ENCODE measurements around the gene PLEKHG5.

PLEKHG5 gene

DNA sequence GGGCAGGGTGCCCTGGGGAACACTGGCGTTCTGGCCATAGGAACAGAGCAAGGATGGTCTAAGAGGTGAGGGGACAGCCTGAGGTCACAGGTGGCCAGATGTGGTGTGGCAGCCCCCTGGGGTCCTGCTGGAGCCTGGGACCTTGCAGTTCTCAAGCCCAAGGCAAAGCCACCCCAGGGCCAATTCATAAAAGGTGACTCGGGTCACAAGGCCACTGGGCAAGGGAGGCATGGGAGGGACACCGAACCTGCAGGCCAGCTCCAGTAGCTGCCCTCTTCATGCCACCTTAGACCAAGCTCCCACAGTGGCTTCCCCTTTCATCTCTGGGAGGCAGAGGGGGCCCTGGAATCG is 44.8 kb downstream of the PLEKHG5 start:
- TF ChIP-seq TAF1 (IDR thresholded peaks at IDR 0.05; ENCODE audit: borderline replicate concordance, insufficient read depth, low read length) (no peak), SIN3A (IDR thresholded peaks at IDR 0.05; ENCODE audit: borderline replicate concordance, insufficient read depth, low read length) (no peak), FOXP2 (optimal IDR thresholded peaks at IDR 0.05; ENCODE audit: borderline replicate concordance, extremely low read depth, extremely low read length, insufficient read depth) (no peak), POLR2AphosphoS5 (IDR thresholded peaks at IDR 0.05; ENCODE audit: low read depth, low read length) (no peak)
- TF ChIP-seq, protein P1, sequence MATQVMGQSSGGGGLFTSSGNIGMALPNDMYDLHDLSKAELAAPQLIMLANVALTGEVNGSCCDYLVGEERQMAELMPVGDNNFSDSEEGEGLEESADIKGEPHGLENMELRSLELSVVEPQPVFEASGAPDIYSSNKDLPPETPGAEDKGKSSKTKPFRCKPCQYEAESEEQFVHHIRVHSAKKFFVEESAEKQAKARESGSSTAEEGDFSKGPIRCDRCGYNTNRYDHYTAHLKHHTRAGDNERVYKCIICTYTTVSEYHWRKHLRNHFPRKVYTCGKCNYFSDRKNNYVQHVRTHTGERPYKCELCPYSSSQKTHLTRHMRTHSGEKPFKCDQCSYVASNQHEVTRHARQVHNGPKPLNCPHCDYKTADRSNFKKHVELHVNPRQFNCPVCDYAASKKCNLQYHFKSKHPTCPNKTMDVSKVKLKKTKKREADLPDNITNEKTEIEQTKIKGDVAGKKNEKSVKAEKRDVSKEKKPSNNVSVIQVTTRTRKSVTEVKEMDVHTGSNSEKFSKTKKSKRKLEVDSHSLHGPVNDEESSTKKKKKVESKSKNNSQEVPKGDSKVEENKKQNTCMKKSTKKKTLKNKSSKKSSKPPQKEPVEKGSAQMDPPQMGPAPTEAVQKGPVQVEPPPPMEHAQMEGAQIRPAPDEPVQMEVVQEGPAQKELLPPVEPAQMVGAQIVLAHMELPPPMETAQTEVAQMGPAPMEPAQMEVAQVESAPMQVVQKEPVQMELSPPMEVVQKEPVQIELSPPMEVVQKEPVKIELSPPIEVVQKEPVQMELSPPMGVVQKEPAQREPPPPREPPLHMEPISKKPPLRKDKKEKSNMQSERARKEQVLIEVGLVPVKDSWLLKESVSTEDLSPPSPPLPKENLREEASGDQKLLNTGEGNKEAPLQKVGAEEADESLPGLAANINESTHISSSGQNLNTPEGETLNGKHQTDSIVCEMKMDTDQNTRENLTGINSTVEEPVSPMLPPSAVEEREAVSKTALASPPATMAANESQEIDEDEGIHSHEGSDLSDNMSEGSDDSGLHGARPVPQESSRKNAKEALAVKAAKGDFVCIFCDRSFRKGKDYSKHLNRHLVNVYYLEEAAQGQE (IDR thresholded peaks at IDR 0.05; ENCODE audit: insufficient read depth in 1 of 2, low read depth in 2 of 2, low read length in 2 of 2), result no peak

DNA sequence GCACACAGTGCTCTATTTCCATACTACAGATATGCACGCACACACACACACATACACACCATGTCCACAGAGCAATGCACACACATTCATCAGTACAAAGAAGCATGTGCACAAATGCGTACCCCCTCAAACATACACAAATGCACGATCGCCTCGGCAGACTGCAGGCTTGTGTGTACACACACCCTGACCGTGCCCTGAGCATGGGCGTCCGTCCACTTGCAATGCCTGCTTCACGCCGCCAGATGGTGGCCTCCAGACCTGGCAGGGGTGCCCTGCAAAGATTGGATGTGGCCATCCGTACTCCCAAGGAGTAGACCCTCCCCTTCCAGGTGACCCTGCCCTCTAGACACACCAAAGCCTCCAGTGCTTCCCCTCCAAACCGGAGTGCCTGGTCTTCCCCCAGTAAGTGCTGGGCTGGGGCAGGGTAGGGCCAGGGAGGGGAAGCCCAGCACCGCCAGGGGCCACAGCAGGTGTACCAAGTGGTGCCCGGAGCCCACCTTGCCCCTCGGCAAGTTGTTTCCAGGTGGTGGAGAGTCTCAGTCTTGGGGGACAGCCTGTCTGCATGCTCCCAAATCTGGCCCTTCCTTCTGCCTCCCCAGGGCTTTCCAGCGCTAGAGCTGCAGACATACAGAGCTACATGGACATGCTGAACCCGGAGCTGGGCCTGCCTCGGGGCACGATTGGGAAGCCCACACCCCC is 46.3 kb downstream of the PLEKHG5 start:
- TF ChIP-seq SIN3A (IDR thresholded peaks at IDR 0.05; ENCODE audit: borderline replicate concordance, insufficient read depth, low read length), result no peak
- no peak for TF ChIP-seq TAF1 (IDR thresholded peaks at IDR 0.05; ENCODE audit: borderline replicate concordance, insufficient read depth, low read length)
- no peak for TF ChIP-seq POLR2AphosphoS5 (IDR thresholded peaks at IDR 0.05; ENCODE audit: low read depth, low read length)
- TF ChIP-seq FOXP2 (optimal IDR thresholded peaks at IDR 0.05; ENCODE audit: borderline replicate concordance, extremely low read depth, extremely low read length, insufficient read depth), result no peak
- TF ChIP-seq, protein P1 (IDR thresholded peaks at IDR 0.05; ENCODE audit: insufficient read depth in 1 of 2, low read depth in 2 of 2, low read length in 2 of 2), result no peak

DNA sequence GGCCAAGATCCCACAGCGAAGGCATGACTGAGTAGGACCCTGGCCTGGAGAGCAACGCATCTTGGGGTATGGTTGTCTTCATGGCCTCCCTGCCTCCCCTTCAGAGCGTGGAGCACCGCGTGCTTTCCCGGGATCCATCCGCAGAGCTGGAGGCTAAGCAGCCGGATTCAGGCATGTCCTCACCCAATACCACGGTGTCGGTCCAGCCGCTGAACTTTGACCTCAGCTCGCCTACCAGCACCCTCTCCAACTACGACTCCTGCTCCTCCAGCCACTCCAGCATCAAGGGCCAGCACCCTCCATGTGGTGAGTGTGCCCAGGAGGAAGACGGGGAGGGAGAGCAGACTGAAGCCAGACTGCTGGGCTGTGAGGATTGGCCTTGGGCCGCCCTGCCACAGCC is 47.1 kb downstream of the PLEKHG5 start:
- TF ChIP-seq SIN3A (IDR thresholded peaks at IDR 0.05; ENCODE audit: borderline replicate concordance, insufficient read depth, low read length) (no peak), FOXP2 (optimal IDR thresholded peaks at IDR 0.05; ENCODE audit: borderline replicate concordance, extremely low read depth, extremely low read length, insufficient read depth) (no peak), TAF1 (IDR thresholded peaks at IDR 0.05; ENCODE audit: borderline replicate concordance, insufficient read depth, low read length) (no peak), POLR2AphosphoS5 (IDR thresholded peaks at IDR 0.05; ENCODE audit: low read depth, low read length) (no peak)
- TF ChIP-seq, protein P1 (IDR thresholded peaks at IDR 0.05; ENCODE audit: insufficient read depth in 1 of 2, low read depth in 2 of 2, low read length in 2 of 2), result no peak

DNA sequence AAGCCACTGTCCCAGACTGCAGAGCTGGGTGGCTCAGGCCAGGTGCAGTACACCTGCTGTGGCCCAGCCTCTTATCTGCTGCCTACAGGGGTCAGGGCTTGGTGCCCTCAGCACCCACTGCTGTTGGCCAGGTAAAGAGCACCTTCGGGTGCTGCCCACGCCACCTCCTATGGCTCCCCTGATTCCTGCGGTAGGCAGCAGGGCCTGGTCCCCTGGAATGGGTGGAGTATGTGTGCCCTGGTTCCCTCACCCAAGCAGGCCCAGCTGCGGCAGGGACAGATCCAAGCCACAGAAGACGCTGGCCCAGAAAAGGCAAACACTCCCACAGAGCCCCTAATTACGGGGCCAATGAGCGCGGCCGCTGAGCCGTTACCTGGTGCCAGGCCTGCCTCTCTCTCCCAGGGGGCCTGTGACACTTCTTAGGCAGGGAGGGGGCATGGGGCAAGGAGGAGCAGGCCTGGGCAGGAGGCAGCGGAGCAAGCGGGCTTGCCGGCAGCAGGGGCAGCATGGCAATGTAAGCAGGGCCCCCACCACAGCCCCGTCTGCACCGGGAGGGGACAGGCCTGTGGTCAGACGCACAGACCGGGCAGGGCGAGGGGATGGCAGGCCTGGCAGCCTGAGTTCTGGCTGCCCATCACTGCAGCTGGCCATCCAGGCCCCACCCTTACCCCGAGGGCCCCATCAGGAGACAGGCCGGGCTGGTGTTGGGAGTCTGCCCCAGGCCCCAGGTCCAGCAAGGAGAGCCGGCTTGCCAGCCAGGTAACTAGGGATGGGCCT is 47.9 kb downstream of the PLEKHG5 start:
- no peak for TF ChIP-seq TAF1 (IDR thresholded peaks at IDR 0.05; ENCODE audit: borderline replicate concordance, insufficient read depth, low read length)
- TF ChIP-seq POLR2AphosphoS5 (IDR thresholded peaks at IDR 0.05; ENCODE audit: low read depth, low read length), result no peak
- no peak for TF ChIP-seq SIN3A (IDR thresholded peaks at IDR 0.05; ENCODE audit: borderline replicate concordance, insufficient read depth, low read length)
- TF ChIP-seq, protein P1 (IDR thresholded peaks at IDR 0.05; ENCODE audit: insufficient read depth in 1 of 2, low read depth in 2 of 2, low read length in 2 of 2), result no peak
- no peak for TF ChIP-seq FOXP2 (optimal IDR thresholded peaks at IDR 0.05; ENCODE audit: borderline replicate concordance, extremely low read depth, extremely low read length, insufficient read depth)

All from PFSK-1 (cell line).